Common myeloid progenitor, CD34-positive (primary cell): ENCODE data around the gene ZNF575. TPM values are rescaled to one million over a fixed set of nuclear protein-coding genes. Genes with fewer than 3 reads are reported as not detected.

Experiments used
- CTCF ChIA-PET: fragments of 350-600 bp; sonication (Branson Sonifier 250); formaldehyde crosslinking; loops from one replicate; lab custom pipeline; 2021; ENCODE audit warnings: antibody characterized with exemption; lab: Charles Lee
- POLR2A ChIA-PET: fragments of 350-600 bp; sonication (Branson Sonifier 250); formaldehyde crosslinking; loops from one replicate; lab custom pipeline; 2021; ENCODE audit warnings: antibody characterized with exemption; lab: Charles Lee
- DNase-seq, 3 donors: peaks; one replicate each; pipeline versions ENCODE4 v3.0.0 to v3.0.0-alpha.2; 2013
- H3K27ac ChIP-seq, 2 experiments: 1 replicate in 1 of 2; 2 replicates in 1 of 2; pipeline ENCODE4 v1.7.0; 2013; ENCODE audit warnings: inconsistent platforms in 2 of 2, low read length in 2 of 2, mild to moderate bottlenecking in 2 of 2, low read depth in 1 of 2, moderate library complexity in 1 of 2; ENCODE audit not compliant: severe bottlenecking in 2 of 2, insufficient read depth in 1 of 2, poor library complexity in 1 of 2
- H3K27me3 ChIP-seq, 5 experiments: replicated peaks in 2 of 5; 1 replicate in 3 of 5; 2 replicates in 2 of 5; pipeline versions ENCODE4 v1.6.1 to v1.7.0; 2013; ENCODE audit warnings: low read length in 4 of 5, mild to moderate bottlenecking in 2 of 5, moderate library complexity in 2 of 5, inconsistent platforms in 1 of 5; ENCODE audit not compliant: insufficient read depth in 5 of 5, control insufficient read depth in 4 of 5
- H3K36me3 ChIP-seq, 4 experiments: 1 replicate in 2 of 4; 2 replicates in 2 of 4; pipeline versions ENCODE4 v1.6.1 to v1.7.0; 2013; ENCODE audit warnings: low read length in 3 of 4, control low read depth in 1 of 4, mild to moderate bottlenecking in 1 of 4; ENCODE audit not compliant: control insufficient read depth in 4 of 4, insufficient read depth in 4 of 4
- H3K4me1 ChIP-seq, 4 experiments: 1 replicate in 3 of 4; 2 replicates in 1 of 4; pipeline versions ENCODE4 v1.6.1 to v1.7.1; 2013; ENCODE audit warnings: low read length in 3 of 4, mild to moderate bottlenecking in 3 of 4, control low read depth in 1 of 4, inconsistent platforms in 1 of 4, moderate library complexity in 1 of 4; ENCODE audit not compliant: control insufficient read depth in 4 of 4, insufficient read depth in 4 of 4; ENCODE audit errors: control extremely low read depth in 1 of 4
- H3K4me3 ChIP-seq, 7 experiments: 1 replicate in 4 of 7; 2 replicates in 3 of 7; pipeline versions ENCODE4 v1.5.1 to v1.7.0; 2013; ENCODE audit warnings: mild to moderate bottlenecking in 7 of 7, low read length in 6 of 7, moderate library complexity in 6 of 7, inconsistent platforms in 2 of 7, low read depth in 2 of 7, control low read depth in 1 of 7; ENCODE audit not compliant: insufficient read depth in 4 of 7, control insufficient read depth in 1 of 7; ENCODE audit errors: extremely low read depth in 1 of 7
- H3K9me3 ChIP-seq, 5 experiments: 1 replicate in 4 of 5; 2 replicates in 1 of 5; pipeline versions ENCODE4 v1.6.1 to v1.7.1; 2013; ENCODE audit warnings: low read length in 4 of 5, mild to moderate bottlenecking in 2 of 5, inconsistent platforms in 1 of 5, low read depth in 1 of 5, moderate library complexity in 1 of 5; ENCODE audit not compliant: control insufficient read depth in 4 of 5, insufficient read depth in 2 of 5; ENCODE audit errors: control extremely low read depth in 1 of 5
- WGBS: methylation state at CpG from one replicate; pipeline ENCODE4 v1.1.5; 2013; ENCODE audit not compliant: insufficient coverage; 5-methylcytosine and 5-hydroxymethylcytosine counted together
- polyA plus RNA-seq: library from polyadenylated mRNA; unstranded; fragments of 120-200 nt; gene quantifications from one replicate; pipeline ENCODE4 v1.2.1, GENCODE V29; 2013

ZNF575 gene
- 1.9 TPM for polyA plus RNA-seq

GRCh38 chr19:43532962-43533545, at the start of gene ZNF575:
ZNF575 (plus strand) TSS chr19:43533188; CDS start chr19:43534423, 1,235 bp downstream.
- no peaks in the 10 kb centered on the region for H3K27me3 ChIP-seq
- POLR2A ChIA-PET, result interaction anchor here (1.2 kb wide), 1 partner anchor 14 kb away, joined by 4 read pairs; no protein-coding TSS in a partner anchor
- H3K9me3 ChIP-seq, result no peaks in the 10 kb centered on the region
- WGBS, result 0% methylated on average over 23 of the region's 47 CpGs
- peaks cover 0 to 15% (median 3%) of the 10 kb centered on the region in 4 experiments for H3K36me3 ChIP-seq
- peaks cover 0 to 29% (median 25%) of the 10 kb centered on the region in 4 experiments for H3K4me1 ChIP-seq
- peak within 1 kb of the TSS in 1 of 2 experiments; percentile 15 for H3K27ac ChIP-seq
- CTCF ChIA-PET, result interaction anchor here (0.6 to 12.5 kb wide), 8 partner anchors 9 to 136 kb away, joined by 3 to 111 read pairs (median 4); no protein-coding TSS in a partner anchor
- peak; percentile 92 to 96 (median 94) for DNase-seq
- peak within 1 kb of the TSS; percentile 69 to 90 (median 76) for H3K4me3 ChIP-seq

- WGBS, result 100% methylated on average over 1 of the region's 6 CpGs
- Histone ChIP-seq H3K4me1 (peaks cover 5 to 19% (median 16%) of the 10 kb centered on the region in 4 experiments), H3K27me3 (no peaks in the 10 kb centered on the region), H3K9me3 (no peaks in the 10 kb centered on the region), H3K36me3 (peaks cover 0 to 5% (median 0%) of the 10 kb centered on the region in 4 experiments), H3K4me3 (no peak overlapping the region), H3K27ac (no peak overlapping the region)
- CTCF ChIA-PET, result interaction anchor here (0.7 to 1.8 kb wide), 5 partner anchors 9 to 35 kb away, joined by 3 to 4 read pairs (median 4); no protein-coding TSS in a partner anchor
- POLR2A ChIA-PET, result no interaction called here
- no peak for DNase-seq
Observed at GRCh38 chr19:43483281-43483680, 49.7 kb upstream of the ZNF575 start.

GRCh38 chr19:43485951-43486350, 47.0 kb upstream of the ZNF575 start:
- Histone ChIP-seq H3K27me3 (no peaks in the 10 kb centered on the region), H3K27ac (no peak overlapping the region), H3K4me3 (no peak overlapping the region), H3K4me1 (peaks cover 5 to 32% (median 26%) of the 10 kb centered on the region in 4 experiments), H3K9me3 (no peaks in the 10 kb centered on the region), H3K36me3 (peaks cover 0 to 3% (median 0%) of the 10 kb centered on the region in 4 experiments)
- CTCF ChIA-PET, result no interaction called here
- POLR2A ChIA-PET, result no interaction called here
- 97% methylated on average over 4 of the region's 6 CpGs for WGBS
- no peak for DNase-seq

GRCh38 chr19:43486412-43486811, 46.6 kb upstream of the ZNF575 start:
- CTCF ChIA-PET, result interaction anchor here (2.9 kb wide), 1 partner anchor 33 kb away, joined by 10 read pairs; no protein-coding TSS in a partner anchor
- POLR2A ChIA-PET, result no interaction called here
- Histone ChIP-seq H3K27ac (no peak overlapping the region), H3K4me1 (peaks cover 5 to 32% (median 26%) of the 10 kb centered on the region in 4 experiments), H3K9me3 (no peaks in the 10 kb centered on the region), H3K36me3 (peaks cover 0 to 3% (median 0%) of the 10 kb centered on the region in 4 experiments), H3K4me3 (no peak overlapping the region), H3K27me3 (no peaks in the 10 kb centered on the region)
- WGBS, result 100% methylated on average over 4 of the region's 7 CpGs
- no peak for DNase-seq

GRCh38 chr19:43488179-43488578, 44.8 kb upstream of the ZNF575 start:
- peaks cover 5 to 32% (median 26%) of the 10 kb centered on the region in 4 experiments for H3K4me1 ChIP-seq
- H3K36me3 ChIP-seq, result peaks cover 0 to 3% (median 0%) of the 10 kb centered on the region in 4 experiments
- 91% methylated on average over 4 of the region's 8 CpGs for WGBS
- POLR2A ChIA-PET, result no interaction called here
- no peak overlapping the region for H3K4me3 ChIP-seq
- no peak for DNase-seq
- H3K27ac ChIP-seq, result no peak overlapping the region
- CTCF ChIA-PET, result interaction anchor here (0.9 to 2.9 kb wide), 3 partner anchors 16 to 41 kb away, joined by 3 to 10 read pairs (median 6); no protein-coding TSS in a partner anchor
- no peaks in the 10 kb centered on the region for H3K9me3 ChIP-seq
- no peaks in the 10 kb centered on the region for H3K27me3 ChIP-seq

- H3K36me3 ChIP-seq, result peaks cover 0 to 7% (median 0%) of the 10 kb centered on the region in 4 experiments
- peak in 2 of 3 donors; percentile 59 to 76 for DNase-seq
- no peak overlapping the region for H3K27ac ChIP-seq
- peaks cover 5 to 32% (median 26%) of the 10 kb centered on the region in 4 experiments for H3K4me1 ChIP-seq
- no peaks in the 10 kb centered on the region for H3K27me3 ChIP-seq
- WGBS, result no CpG with 5 or more reads among the region's 5 CpGs
- ChIA-PET POLR2A (no interaction called here), CTCF (interaction anchor here (0.9 to 2.9 kb wide), 4 partner anchors 9 to 42 kb away, joined by 3 to 12 read pairs (median 8); no protein-coding TSS in a partner anchor)
- H3K9me3 ChIP-seq, result no peaks in the 10 kb centered on the region
- no peak overlapping the region for H3K4me3 ChIP-seq
Observed at GRCh38 chr19:43489310-43489709, 43.7 kb upstream of the ZNF575 start.
